Panc1 (cell line): ENCODE data around the gene ELAVL1. TPM values are rescaled to one million over a fixed set of nuclear protein-coding genes. Genes with fewer than 3 reads are reported as not detected.
A peak's percentile ranks its signal among the peaks of the same experiment; 100 is the strongest.

Source experiments
- ATAC-seq: fragments of 200-7000 bp; cut with Tn5 transposase; 2 replicates; pipeline ENCODE4 v1.9.1; 2020; ENCODE audit warnings: mild to moderate bottlenecking, moderate library complexity
- Bru-seq: library from RNA; stranded (reverse); fragments of 400-500 nt; gene quantifications from one replicate; lab custom pipeline; 2021; lab: Mats Ljungman, UMichigan
- BruChase-seq, 2 experiments: library from RNA; stranded (reverse); fragments of 400-500 nt; gene quantifications; one replicate each; lab custom pipeline; 2021; lab: Mats Ljungman, UMichigan
- BruUV-seq: library from RNA; stranded (reverse); fragments of 400-500 nt; replicated peaks from 2 replicates; lab custom pipeline; 2021; lab: Mats Ljungman, UMichigan
- CTCF ChIA-PET: fragments of 300-600 bp; sonication (Branson Sonifier 250); formaldehyde crosslinking; loops from one replicate; lab custom pipeline; 2022; ENCODE audit warnings: antibody characterized with exemption; lab: Charles Lee
- POLR2A ChIA-PET: fragments of 300-600 bp; sonication (Branson Sonifier 250); formaldehyde crosslinking; loops from one replicate; lab custom pipeline; 2022; ENCODE audit warnings: antibody characterized with exemption; lab: Charles Lee
- DNase-seq: peaks from one replicate; pipeline ENCODE4 v3.0.0-alpha.2; 2010; ENCODE audit warnings: low read depth, low spot score
- H3K27ac ChIP-seq: 2 replicates; pipeline ENCODE4 v1.5.1; 2011; ENCODE audit warnings: mild to moderate bottlenecking, low read length, inconsistent platforms
- H3K27me3 ChIP-seq: fragments of 200-500 bp; sonication (Bioruptor generic); 2 replicates; pipeline ENCODE4 v1.6.0; 2014; ENCODE audit warnings: low read length, inconsistent platforms; ENCODE audit not compliant: control insufficient read depth, insufficient read depth
- H3K36me3 ChIP-seq: fragments of 200-500 bp; sonication (Bioruptor generic); 2 replicates; pipeline ENCODE4 v1.5.1; 2014; ENCODE audit warnings: inconsistent platforms, mild to moderate bottlenecking, low read length, moderate library complexity; ENCODE audit not compliant: control insufficient read depth, insufficient read depth
- H3K4me1 ChIP-seq: 2 replicates; pipeline ENCODE4 v1.5.1; 2011; ENCODE audit warnings: inconsistent platforms, mild to moderate bottlenecking, low read length, moderate library complexity; ENCODE audit not compliant: control insufficient read depth, insufficient read depth
- H3K4me3 ChIP-seq, 2 experiments: 2 replicates each; pipeline ENCODE4 v1.5.1; 2011 to 2012; ENCODE audit warnings: low read depth in 2 of 2, low read length in 2 of 2, mild to moderate bottlenecking in 2 of 2, inconsistent platforms in 1 of 2, moderate library complexity in 1 of 2
- H3K9me3 ChIP-seq: fragments of 200-500 bp; sonication (Bioruptor generic); 2 replicates; pipeline ENCODE4 v1.5.1; 2014; ENCODE audit warnings: low read depth, mild to moderate bottlenecking, inconsistent platforms, low read length, moderate library complexity; ENCODE audit not compliant: control insufficient read depth, insufficient read depth
- POLR2AphosphoS5 ChIP-seq: IDR thresholded peaks from 2 replicates; pipeline ENCODE4 v1.6.1; 2012; ENCODE audit warnings: mild to moderate bottlenecking, low read depth, low read length, moderate library complexity
- REST ChIP-seq, 2 experiments: IDR thresholded peaks; 2 replicates each; pipeline ENCODE4 v1.6.1; 2011 to 2012; ENCODE audit warnings: low read depth in 2 of 2, control low read depth in 1 of 2, low read length in 1 of 2, mild to moderate bottlenecking in 1 of 2, moderate library complexity in 1 of 2; ENCODE audit not compliant: insufficient read depth in 1 of 2
- SIN3A ChIP-seq: IDR thresholded peaks from 2 replicates; pipeline ENCODE4 v1.6.1; 2012; ENCODE audit warnings: low read depth, mild to moderate bottlenecking, low read length, moderate library complexity, borderline replicate concordance; ENCODE audit not compliant: insufficient read depth
- TCF7L2 ChIP-seq: IDR thresholded peaks from 2 replicates; pipeline ENCODE4 v1.6.1; 2011; ENCODE audit warnings: mild to moderate bottlenecking, low read depth, low read length, inconsistent platforms
- in situ Hi-C: cut with HindIII; loops from 2 replicates; pipeline ENCODE4 v1.10.0; 2016; ENCODE audit warnings: low sequenced_read_pairs, low pct_unique_long_range_greater_than_20kb
- intact Hi-C: fragments of 100-400 bp; cut with micrococcal nuclease; formaldehyde crosslinking; loops from one replicate; pipeline ENCODE4 v1.10.0; 2022; ENCODE audit not compliant: unreplicated experiment
- long read RNA-seq: library from polyadenylated mRNA; unstranded; transcript quantifications from one replicate; pipeline ENCODE4 v2.0.0, GENCODE V29; 2021; ENCODE audit not compliant: unreplicated experiment
- polyA plus RNA-seq: library from polyadenylated mRNA; unstranded; fragments of >200 nt; gene quantifications from one replicate; pipeline ENCODE4 v1.2.1, GENCODE V29; 2012; ENCODE audit warnings: missing spikeins; ENCODE audit not compliant: insufficient read length
- total RNA-seq: library from RNA; stranded (reverse); gene quantifications from one replicate; pipeline ENCODE4 v1.2.1, GENCODE V29; 2021; ENCODE audit not compliant: unreplicated experiment

Gene ELAVL1
- total RNA-seq (123 TPM), Bru-seq, nascent RNA (percentile 76 among the genes with signal in this experiment), BruChase-seq, experiment 1, labeled RNA remaining after a 2-hour chase (percentile 76 among the genes with signal in this experiment), BruChase-seq, experiment 2, labeled RNA remaining after a 6-hour chase (percentile 85 among the genes with signal in this experiment)
- polyA plus RNA-seq: 86.6 TPM
- long read RNA-seq, full-length matches to known transcripts: 435 of 493 reads
- long read RNA-seq, partial matches to known transcripts: 22 of 493 reads
- long read RNA-seq, other reads (novel, unspliced or antisense): 36 of 493 reads

GRCh38 chr19:8005534-8006256 lies at the start of gene ELAVL1:
ELAVL1 (minus strand) TSS chr19:8005641; CDS start chr19:7991815, 13,826 bp downstream.
- Histone ChIP-seq H3K9me3 (no peaks in the 10 kb centered on the region), H3K36me3 (no peaks in the 10 kb centered on the region; the same call in none of the 2 replicates), H3K4me1 (peaks cover 26% of the 10 kb centered on the region), H3K4me3 (peak within 1 kb of the TSS; percentile 76 to 84), H3K27me3 (no peaks in the 10 kb centered on the region), H3K27ac (peak within 1 kb of the TSS; percentile 86)
- BruUV-seq: TSS peak; percentile 93
- ChIA-PET CTCF (no interaction called here), POLR2A (interaction anchor here (0.6 kb wide), 1 partner anchor 76 kb away, joined by 3 read pairs; no protein-coding TSS in a partner anchor)
- intact Hi-C loops (no loop called here), in situ Hi-C loops (no loop called here)
- DNase-seq (no peak), ATAC-seq (peak; percentile 94)
- peak; percentile 83 for TF ChIP-seq TCF7L2
- peak; percentile 64; the same call in 1 of the 2 replicates for TF ChIP-seq POLR2AphosphoS5
- peak; percentile 43; the same call in 1 of the 2 replicates for TF ChIP-seq SIN3A
- no peak for TF ChIP-seq REST (IDR thresholded peaks at IDR 0.05; ENCODE audit: insufficient read depth in 1 of 2, low read depth in 2 of 2, low read length in 1 of 2)

- ChIA-PET CTCF (no interaction called here), POLR2A (no interaction called here)
- intact Hi-C loops: no loop called here
- Histone ChIP-seq H3K27ac (no peak overlapping the region), H3K4me3 (no peak overlapping the region), H3K27me3 (no peaks in the 10 kb centered on the region), H3K4me1 (no peaks in the 10 kb centered on the region), H3K9me3 (no peaks in the 10 kb centered on the region), H3K36me3 (no peaks in the 10 kb centered on the region)
- in situ Hi-C loops: no loop called here
- BruUV-seq: no TSS peak
- DNase-seq (no peak), ATAC-seq (no peak)
- no peak for TF ChIP-seq REST (IDR thresholded peaks at IDR 0.05; ENCODE audit: insufficient read depth in 1 of 2, low read depth in 2 of 2, low read length in 1 of 2)
Measured at GRCh38 chr19:8054169-8054568, 48.7 kb upstream of the ELAVL1 start.
